GM12892 (cell line): ENCODE results near the gene PREP.

ENCODE experiments used
- POLR2A ChIP-seq: IDR thresholded peaks from 2 replicates; pipeline ENCODE4 v1.6.1; 2011; ENCODE audit warnings: low read depth, low read length, control low read depth
- POLR2AphosphoS5 ChIP-seq: IDR thresholded peaks from 2 replicates; pipeline ENCODE4 v1.6.1; 2011; ENCODE audit warnings: low read depth, low read length, control low read depth
- TAF1 ChIP-seq: IDR thresholded peaks from 2 replicates; pipeline ENCODE4 v1.6.1; 2011; ENCODE audit warnings: low read depth, mild to moderate bottlenecking, control low read depth, low read length, borderline replicate concordance

DNA sequence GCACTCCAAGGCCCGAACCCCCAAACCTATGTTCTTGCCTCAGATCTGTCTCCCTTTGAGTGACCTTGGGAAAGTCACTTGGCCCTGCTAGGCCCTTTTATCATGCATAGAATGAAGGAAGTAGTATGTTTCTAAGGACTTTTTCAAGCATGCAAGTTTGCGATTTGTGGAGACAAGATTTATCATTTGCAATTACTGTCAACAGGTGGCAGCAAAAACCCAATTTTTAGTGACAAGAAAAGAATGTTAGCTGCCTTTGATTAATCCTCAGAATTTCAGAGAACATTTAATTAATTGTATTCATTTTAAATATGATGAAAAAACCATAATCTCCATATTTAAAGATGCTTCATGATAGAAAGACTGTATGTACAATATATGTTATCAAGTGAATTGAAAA, 28.3 kb upstream of the PREP start:
- no peak for TF ChIP-seq POLR2A
- TF ChIP-seq TAF1 = no peak
- no peak for TF ChIP-seq POLR2AphosphoS5
